ENCODE results near the gene PIPOX. TPM values are rescaled to one million over a fixed set of nuclear protein-coding genes. Genes with fewer than 3 reads are reported as not detected.

The PIPOX gene
- total and polyA plus RNA-seq, 9 of the 15 experiments (the other 6 are each of a cell fraction or from before 2014, with no cell fraction given), result 0.15 to 2.2 (median 0.58) TPM; not detected in 2

DNA sequence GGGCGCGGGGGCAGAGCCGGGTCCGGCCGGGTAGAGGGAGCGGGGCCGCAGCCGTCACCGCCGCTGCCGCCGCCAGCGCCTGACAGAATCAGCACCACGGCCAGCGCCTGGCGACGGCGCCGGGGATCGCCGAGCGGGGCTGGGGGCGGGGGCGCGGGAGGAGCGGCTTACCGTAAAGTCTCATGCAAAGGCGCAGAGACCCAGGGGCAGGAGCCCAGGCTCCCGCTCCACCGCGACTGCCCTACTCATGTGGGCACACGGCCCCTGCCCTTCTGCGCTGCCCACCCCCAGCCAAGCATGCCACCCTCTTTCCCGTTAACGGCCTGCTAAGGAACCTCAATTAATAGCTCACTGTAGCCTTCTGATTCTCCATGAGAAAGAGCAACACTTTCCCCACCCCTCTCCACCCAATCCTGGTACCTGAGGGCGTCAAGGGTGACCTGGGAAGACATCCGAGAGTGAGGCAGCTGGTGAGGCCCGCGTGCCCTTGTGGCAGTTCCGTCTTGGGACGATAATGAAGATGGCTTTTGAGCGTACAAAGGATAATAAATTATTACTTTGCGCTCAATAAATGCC is 36.9 kb upstream of the PIPOX start, which contains the start of gene SEZ6:
Gene SEZ6 (minus strand): TSS at position 98 of the 576 bp plus-strand sequence. CDS start 164 bp downstream, outside the sequence.
- peaks cover 0 to 12% of the 10 kb centered on the region in 2 experiments; a peak in 1 of 5 replicates for H3K4me1 ChIP-seq (replicated peaks in 1 of 2; ENCODE audit: control insufficient read depth in 2 of 2, insufficient read depth in 2 of 2, low read length in 2 of 2)
- ATAC-seq, result peak; percentile 96
- peaks cover 16 to 40% of the 10 kb centered on the region in 2 experiments; a peak in 4 of 5 replicates for H3K27me3 ChIP-seq (ENCODE audit: control insufficient read depth in 2 of 2, insufficient read depth in 2 of 2, low read length in 2 of 2)
- no peaks in the 10 kb centered on the region for H3K36me3 ChIP-seq (ENCODE audit: control insufficient read depth, insufficient read depth, low read length)
- H3K27ac ChIP-seq (ENCODE audit: extremely low read depth, low read depth, low read length), result no peak within 1 kb of the TSS
- no peaks in the 10 kb centered on the region for H3K79me2 ChIP-seq (ENCODE audit: control insufficient read depth, insufficient read depth, low read length)
- H4K20me1 ChIP-seq (replicated peaks; ENCODE audit: control insufficient read depth, insufficient read depth, low read length), result peaks cover 16% of the 10 kb centered on the region; the same call in 1 of the 2 replicates
- H3K4me2 ChIP-seq (ENCODE audit: insufficient read depth, low read length), result no peak within 1 kb of the TSS
- H3K9me1 ChIP-seq (ENCODE audit: control insufficient read depth, insufficient read depth, low read length), result peaks cover 2% of the 10 kb centered on the region
- FAIRE-seq, result no peak
- ChIA-PET CTCF (ENCODE audit: low intra/inter-chr PET ratio) (interaction anchor here (0.7 kb wide), 1 partner anchor 232 kb away, joined by 3 read pairs; no protein-coding TSS in a partner anchor), POLR2A (interaction anchor here (0.9 to 1.6 kb wide), 3 partner anchors 12 to 45 kb away, joined by 3 to 4 read pairs (median 3); no protein-coding TSS in a partner anchor)
- no peak within 1 kb of the TSS for H3K4me3 ChIP-seq
- no peaks in the 10 kb centered on the region for H3K9me3 ChIP-seq (replicated peaks; ENCODE audit: control insufficient read depth, insufficient read depth, low read depth, low read length)
- H3K9ac ChIP-seq (ENCODE audit: insufficient read depth in 1 of 2, low read depth in 2 of 2, low read length in 2 of 2), result no peak within 1 kb of the TSS
- in situ Hi-C loops (cut with MboI) (no loop called here), intact Hi-C loops (cut with micrococcal nuclease) (no loop called here)
- BruUV-seq (replicated peaks), result no TSS peak
- WGBS (ENCODE audit: insufficient coverage, low coverage, missing lambda C conversion rate), result 3% methylated on average over 23 of the region's 43 CpGs
- peak; percentile 77 to 93 (median 88) for DNase-seq (ENCODE audit: extremely low read depth in 1 of 4, low spot score in 3 of 4)
- no peak within 1 kb of the TSS for H2AFZ ChIP-seq (ENCODE audit: low read depth, low read length)
- peak; percentile 68 for TF ChIP-seq ARID4B (CRISPR knock-in tag; IDR thresholded peaks at IDR 0.05)
- no peak for TF ChIP-seq NELFE (IDR thresholded peaks at IDR 0.05; ENCODE audit: insufficient read depth, insufficient read length)
- no peak for TF ChIP-seq ZKSCAN8 (CRISPR knock-in tag; IDR thresholded peaks at IDR 0.05)
- TF ChIP-seq GABPB1 (CRISPR knock-in tag; IDR thresholded peaks at IDR 0.05), result 0 out of 2 replicates have a peak, but pooled peaks have one; percentile 37
- TF ChIP-seq TBL1XR1 (IDR thresholded peaks at IDR 0.05; ENCODE audit: low read length in 2 of 2), result no peak
- no peak for TF ChIP-seq NFYB (IDR thresholded peaks at IDR 0.05; ENCODE audit: extremely low read depth, insufficient read length)
- no peak for TF ChIP-seq NR1H2 (CRISPR knock-in tag; IDR thresholded peaks at IDR 0.05)
- peak in 1 of 2 experiments; percentile 94; a peak in 2 of 4 replicates for TF ChIP-seq SIN3A (IDR thresholded peaks at IDR 0.05; ENCODE audit: borderline replicate concordance in 2 of 2, control insufficient read depth in 1 of 2, low read depth in 2 of 2, low read length in 2 of 2)
- TF ChIP-seq HMGN3 (IDR thresholded peaks at IDR 0.05; ENCODE audit: borderline replicate concordance, extremely low read depth, insufficient read length, low read depth, low read length), result peak; percentile 19
- TF ChIP-seq MECOM (CRISPR knock-in tag; IDR thresholded peaks at IDR 0.05), result no peak
- no peak for TF ChIP-seq ETS2 (tag; IDR thresholded peaks at IDR 0.05; ENCODE audit: borderline replicate concordance, poor library complexity, severe bottlenecking)
- TF ChIP-seq BMI1 (IDR thresholded peaks at IDR 0.05; ENCODE audit: low read length), result no peak
- TF ChIP-seq MXI1 (IDR thresholded peaks at IDR 0.05; ENCODE audit: low read depth, low read length), result no peak
- TF ChIP-seq, protein P1, sequence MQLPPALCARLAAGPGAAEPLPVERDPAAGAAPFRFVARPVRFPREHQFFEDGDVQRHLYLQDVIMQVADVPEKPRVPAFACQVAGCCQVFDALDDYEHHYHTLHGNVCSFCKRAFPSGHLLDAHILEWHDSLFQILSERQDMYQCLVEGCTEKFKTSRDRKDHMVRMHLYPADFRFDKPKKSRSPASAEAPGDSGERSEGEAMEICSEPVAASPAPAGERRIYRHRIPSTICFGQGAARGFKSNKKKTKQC (CRISPR knock-in tag; IDR thresholded peaks at IDR 0.05), result peak; percentile 87
- peak; percentile 78; the same call in 1 of the 2 replicates for TF ChIP-seq ZNF766 (CRISPR knock-in tag; conservative IDR thresholded peaks at IDR 0.05)
- no peak for TF ChIP-seq PHB (CRISPR knock-in tag; IDR thresholded peaks at IDR 0.05)

Measured in K562 (cell line).